ENCODE results near the gene COL4A5.

GRCh38 chrX:108664701-108665100 is 225.1 kb downstream of the COL4A5 start:
- TF ChIP-seq CTCF (IDR thresholded peaks at IDR 0.05; ENCODE audit: insufficient read depth, low read length): no peak
- TF ChIP-seq POLR2AphosphoS5 (IDR thresholded peaks at IDR 0.05; ENCODE audit: low read depth): no peak
- TF ChIP-seq, protein P1, sequence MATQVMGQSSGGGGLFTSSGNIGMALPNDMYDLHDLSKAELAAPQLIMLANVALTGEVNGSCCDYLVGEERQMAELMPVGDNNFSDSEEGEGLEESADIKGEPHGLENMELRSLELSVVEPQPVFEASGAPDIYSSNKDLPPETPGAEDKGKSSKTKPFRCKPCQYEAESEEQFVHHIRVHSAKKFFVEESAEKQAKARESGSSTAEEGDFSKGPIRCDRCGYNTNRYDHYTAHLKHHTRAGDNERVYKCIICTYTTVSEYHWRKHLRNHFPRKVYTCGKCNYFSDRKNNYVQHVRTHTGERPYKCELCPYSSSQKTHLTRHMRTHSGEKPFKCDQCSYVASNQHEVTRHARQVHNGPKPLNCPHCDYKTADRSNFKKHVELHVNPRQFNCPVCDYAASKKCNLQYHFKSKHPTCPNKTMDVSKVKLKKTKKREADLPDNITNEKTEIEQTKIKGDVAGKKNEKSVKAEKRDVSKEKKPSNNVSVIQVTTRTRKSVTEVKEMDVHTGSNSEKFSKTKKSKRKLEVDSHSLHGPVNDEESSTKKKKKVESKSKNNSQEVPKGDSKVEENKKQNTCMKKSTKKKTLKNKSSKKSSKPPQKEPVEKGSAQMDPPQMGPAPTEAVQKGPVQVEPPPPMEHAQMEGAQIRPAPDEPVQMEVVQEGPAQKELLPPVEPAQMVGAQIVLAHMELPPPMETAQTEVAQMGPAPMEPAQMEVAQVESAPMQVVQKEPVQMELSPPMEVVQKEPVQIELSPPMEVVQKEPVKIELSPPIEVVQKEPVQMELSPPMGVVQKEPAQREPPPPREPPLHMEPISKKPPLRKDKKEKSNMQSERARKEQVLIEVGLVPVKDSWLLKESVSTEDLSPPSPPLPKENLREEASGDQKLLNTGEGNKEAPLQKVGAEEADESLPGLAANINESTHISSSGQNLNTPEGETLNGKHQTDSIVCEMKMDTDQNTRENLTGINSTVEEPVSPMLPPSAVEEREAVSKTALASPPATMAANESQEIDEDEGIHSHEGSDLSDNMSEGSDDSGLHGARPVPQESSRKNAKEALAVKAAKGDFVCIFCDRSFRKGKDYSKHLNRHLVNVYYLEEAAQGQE (IDR thresholded peaks at IDR 0.05; ENCODE audit: insufficient replicate concordance, low read depth): no peak
- TF ChIP-seq GABPA (IDR thresholded peaks at IDR 0.05; ENCODE audit: low read depth): no peak
- no peak for TF ChIP-seq SPI1 (IDR thresholded peaks at IDR 0.05; ENCODE audit: borderline replicate concordance, low read depth)
